ENCODE measurements around the gene PRTG.
A peak's percentile ranks its signal among the peaks of the same experiment; 100 is the strongest.
"Not testable (repeated sequence)": the region's sequence is repeated elsewhere in the genome, so short reads cannot be mapped to it uniquely, and the experiment has no call there.

The PRTG gene

GRCh38 chr15:55630858-55631257 is 112.1 kb downstream of the PRTG start:
- no peak for DNase-seq

- no peak for DNase-seq
Measured at GRCh38 chr15:55628369-55628730, 114.6 kb downstream of the PRTG start.

- no peak for DNase-seq
Measured at GRCh38 chr15:55627730-55628368, 115.1 kb downstream of the PRTG start.

GRCh38 chr15:55619783-55620182 is 123.2 kb downstream of the PRTG start:
- DNase-seq = no peak

- no peak for DNase-seq
Measured at GRCh38 chr15:55618387-55618786, 124.6 kb downstream of the PRTG start.

- DNase-seq = no peak
Measured at GRCh38 chr15:55615445-55615844, 127.5 kb downstream of the PRTG start.

- DNase-seq = no peak
Measured at GRCh38 chr15:55613727-55614126, 129.2 kb downstream of the PRTG start.

GRCh38 chr15:55606214-55606613 is 136.7 kb downstream of the PRTG start:
- no peak for DNase-seq

- no peak for DNase-seq
Measured at GRCh38 chr15:55601374-55601773, 141.6 kb downstream of the PRTG start.

GRCh38 chr15:55599439-55599838 is 143.5 kb downstream of the PRTG start:
- DNase-seq = no peak

GRCh38 chr15:55593019-55593418 is 149.9 kb downstream of the PRTG start:
- not testable (repeated sequence) for DNase-seq

- DNase-seq = no peak
Measured at GRCh38 chr15:55590788-55591187, 152.2 kb downstream of the PRTG start.

GRCh38 chr15:55589287-55589686 is 153.7 kb downstream of the PRTG start:
- no peak for DNase-seq

GRCh38 chr15:55588815-55589115 is 154.2 kb downstream of the PRTG start:
- no peak for DNase-seq

- peak; percentile 35 for DNase-seq
Measured at GRCh38 chr15:55588070-55588814, 154.7 kb downstream of the PRTG start, which contains the start of gene PYGO1. Gene PYGO1 (minus strand): TSS chr15:55588345. CDS start chr15:55587883, 462 bp downstream.

GRCh38 chr15:55587321-55588069 is 155.5 kb downstream of the PRTG start:
- DNase-seq = peak; percentile 0

GRCh38 chr15:55586808-55587207 is 156.1 kb downstream of the PRTG start:
- DNase-seq = no peak

- DNase-seq = no peak
Measured at GRCh38 chr15:55576943-55577342, 166.0 kb downstream of the PRTG start.

GRCh38 chr15:55574096-55574495 is 168.9 kb downstream of the PRTG start:
- no peak for DNase-seq

GRCh38 chr15:55573224-55573623 is 169.7 kb downstream of the PRTG start:
- no peak for DNase-seq

- no peak for DNase-seq
Measured at GRCh38 chr15:55564347-55565145, 178.4 kb downstream of the PRTG start.

GRCh38 chr15:55562601-55563000 is 180.4 kb downstream of the PRTG start:
- DNase-seq = no peak
